Occipital lobe (tissue), 3 donors: ENCODE results near the gene CDS2. TPM values are rescaled to one million over a fixed set of nuclear protein-coding genes. Genes with fewer than 3 reads are reported as not detected.

ENCODE experiments used
- DNase-seq: peaks from one replicate; lab custom pipeline; 2025; lab: John Stamatoyannopoulos, UW
- small RNA-seq: library from RNA; depleted of rRNA; stranded (forward); fragments of <200 nt; gene quantifications from one replicate; pipeline ENCODE3, GENCODE V24; 2014
- total RNA-seq: library from RNA; depleted of rRNA; stranded (reverse); fragments of >200 nt; gene quantifications from one replicate; pipeline ENCODE4 v1.2.3, GENCODE V29; 2014

The CDS2 gene
- total RNA-seq, 1 donor from 2014 or later: 67.2 TPM

DNA sequence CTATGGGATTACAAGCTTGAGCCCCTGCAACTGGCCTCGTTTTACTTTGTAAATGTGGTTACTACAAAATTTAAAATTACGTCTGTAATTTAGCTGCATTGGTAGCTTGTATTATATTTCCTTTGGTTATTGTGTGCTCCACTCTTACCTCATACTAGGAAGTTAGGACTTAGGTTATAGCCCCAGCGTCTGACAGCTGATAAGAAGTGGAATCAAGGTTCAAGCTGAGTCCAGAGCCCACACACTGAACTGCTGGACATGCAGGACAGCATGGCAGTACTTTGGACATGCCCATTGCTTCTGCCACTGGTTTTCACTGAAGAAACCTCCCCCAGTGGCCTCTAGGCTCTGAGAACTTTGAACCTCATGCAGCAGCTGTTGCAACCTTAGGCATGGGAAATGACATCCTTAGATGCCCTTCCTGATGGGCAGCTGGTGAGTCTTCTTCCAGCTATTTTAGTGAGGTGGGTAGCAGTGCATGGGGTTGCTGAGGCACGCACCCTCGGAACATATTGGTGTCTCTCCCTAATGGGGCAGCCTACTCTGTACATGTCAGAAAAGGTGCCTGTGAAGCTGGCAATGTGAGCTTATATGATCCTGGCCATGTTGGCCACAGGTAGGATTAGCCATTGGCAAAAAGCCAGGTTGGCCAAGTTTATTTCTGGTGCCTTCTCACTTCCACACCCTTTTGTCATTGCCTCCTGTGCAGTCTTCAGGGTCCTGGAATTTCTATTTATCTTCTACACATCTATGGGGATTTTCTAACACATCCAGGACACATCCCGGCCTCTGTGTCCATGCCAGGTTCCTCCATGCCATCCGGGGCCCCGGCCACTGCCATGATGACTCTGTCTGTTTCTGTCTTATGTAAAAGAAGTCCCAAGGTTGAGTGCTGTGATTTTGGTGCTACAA is 85.3 kb downstream of the CDS2 start:
- no peak for DNase-seq

DNA sequence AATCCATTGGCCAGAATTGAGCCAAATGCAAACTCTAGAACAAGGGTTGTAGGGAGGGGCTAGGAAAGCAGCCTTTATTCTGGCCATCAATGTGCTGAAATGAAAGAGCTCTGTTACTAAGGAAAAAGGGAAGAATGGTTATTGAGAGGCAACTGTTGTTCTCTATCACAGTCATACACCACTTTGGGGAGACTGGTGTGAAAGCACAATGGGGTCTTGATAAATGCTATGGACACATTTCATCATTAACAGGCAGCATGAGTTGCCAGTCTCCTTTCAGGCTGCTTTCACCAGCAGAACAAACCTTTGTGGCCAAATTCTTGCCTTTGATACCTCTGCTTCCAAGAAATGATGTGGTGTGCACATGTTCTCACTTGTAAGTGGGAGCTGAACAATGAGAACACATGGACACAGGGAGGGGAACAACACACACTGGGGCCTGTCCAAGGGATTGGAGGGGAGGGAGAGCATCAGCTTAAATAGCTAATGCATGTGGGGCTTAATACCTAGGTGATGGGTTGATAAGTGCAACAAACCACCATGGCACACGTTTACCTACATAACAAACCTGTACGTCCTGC is 86.2 kb downstream of the CDS2 start:
- DNase-seq: peak; percentile 14

- no peak for DNase-seq
These were observed 88.0 kb downstream of the CDS2 start for GRCh38 chr20:5214826-5215225.

- no peak for DNase-seq
These were observed 89.0 kb downstream of the CDS2 start for GRCh38 chr20:5215672-5216304.

GRCh38 chr20:5216663-5217062 is 89.9 kb downstream of the CDS2 start:
- no peak for DNase-seq

DNA sequence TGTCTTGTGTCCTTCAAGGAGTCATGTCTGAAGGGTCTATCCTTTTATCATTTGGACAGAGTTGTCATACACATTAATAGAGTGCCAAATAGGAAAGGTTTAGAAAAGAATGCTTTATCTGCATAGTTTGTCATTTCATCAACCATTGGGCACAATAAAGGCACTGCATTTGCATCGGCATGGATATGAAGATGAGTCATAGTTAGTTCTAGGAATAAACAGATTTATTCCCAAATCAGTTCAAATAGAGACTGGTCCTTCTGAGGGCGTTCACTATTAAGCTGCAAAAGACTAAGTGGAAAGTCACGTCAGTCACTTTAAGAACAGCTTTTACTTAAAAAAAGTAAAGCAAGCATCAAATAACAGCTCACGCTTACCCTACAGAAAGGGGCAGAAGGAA is 90.8 kb downstream of the CDS2 start:
- no peak for DNase-seq

DNA sequence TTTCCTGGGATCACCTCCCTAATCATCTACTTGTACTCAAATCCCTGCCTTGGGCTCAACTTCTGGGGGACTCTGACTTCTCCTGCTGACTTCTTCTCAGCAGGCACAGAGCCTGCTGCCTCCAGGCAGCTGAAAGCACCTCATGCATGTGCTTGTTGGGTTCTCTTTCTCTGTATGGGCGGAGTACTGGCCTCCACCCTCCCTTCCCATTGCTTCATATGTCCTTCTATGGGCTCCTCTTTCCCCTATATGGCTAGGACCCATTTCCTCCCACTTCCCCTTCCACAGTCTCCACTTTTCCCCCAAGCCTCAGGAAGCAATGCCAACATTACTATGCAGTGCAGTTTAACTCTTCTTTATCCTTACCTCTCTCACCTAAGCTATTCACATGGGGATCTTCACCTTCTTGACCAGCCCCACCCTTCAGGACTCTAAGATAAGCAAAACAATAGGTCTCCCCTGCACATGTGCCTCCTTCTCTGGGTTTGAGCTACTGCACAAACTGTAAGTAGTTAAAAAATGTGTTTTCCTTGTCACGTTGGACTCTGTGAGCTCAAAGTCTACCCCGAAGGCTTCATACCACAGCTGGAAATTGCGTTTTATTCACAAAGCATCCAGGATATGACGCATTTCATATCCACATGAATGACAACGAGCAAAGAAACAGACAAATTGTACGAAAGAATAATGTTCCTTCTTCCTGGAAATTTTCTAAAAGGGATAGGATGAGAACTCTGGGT is 93.7 kb downstream of the CDS2 start:
- DNase-seq: no peak

GRCh38 chr20:5221061-5221430 is 94.2 kb downstream of the CDS2 start:
- no peak for DNase-seq

- DNase-seq: peak; percentile 27
These were observed 96.3 kb downstream of the CDS2 start for GRCh38 chr20:5222919-5223634.

- no peak for DNase-seq
These were observed 103.7 kb downstream of the CDS2 start for GRCh38 chr20:5230544-5230943.

GRCh38 chr20:5234158-5234557 is 107.3 kb downstream of the CDS2 start:
- no peak for DNase-seq

DNA sequence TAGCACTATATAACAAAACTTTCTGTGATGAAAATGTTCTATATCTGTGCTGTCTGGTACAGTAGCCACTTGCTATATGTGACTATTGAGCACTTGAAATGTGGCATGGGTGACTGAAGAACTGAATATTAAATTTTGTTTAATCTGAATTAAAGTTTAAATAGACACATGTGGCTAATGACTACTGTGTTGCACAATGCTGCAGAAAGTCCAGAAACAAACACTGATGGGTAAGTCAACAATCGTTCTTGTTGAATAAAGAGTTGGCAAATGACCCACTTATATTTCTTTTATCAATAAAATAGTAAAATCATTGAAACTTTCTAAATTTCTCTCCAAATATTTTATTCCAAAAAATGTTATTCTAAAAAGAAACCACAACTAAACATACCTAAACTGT is 108.2 kb downstream of the CDS2 start:
- no peak for DNase-seq

Small RNA genes lying within 50 kb of the gene (small RNA-seq; reads per million reads assigned to genes)
- not detected for gene RF00019
- gene RF00568: not detected
- not detected for gene RNA5SP474

Other genes with a start within 250 kb of the CDS2 start
- 52.9 TPM for gene SLC23A2, start 125.5 kb upstream of the CDS2 start, total RNA-seq
- gene TMEM230, start 13.9 kb upstream of the CDS2 start, total RNA-seq: 50.1 TPM
- gene PCNA, start 7.0 kb upstream of the CDS2 start, total RNA-seq: 40.9 TPM
- gene PROKR2, start 189.9 kb downstream of the CDS2 start, total RNA-seq: 40.4 TPM